Ammon's horn (tissue), 1 donor: ENCODE measurements around the gene SLC49A4.
A peak's percentile ranks its signal among the peaks of the same experiment; 100 is the strongest.

Experiments
- DNase-seq: peaks from one replicate; pipeline ENCODE4 v3.0.0-alpha.2; 2016; ENCODE audit warnings: low spot score

SLC49A4 gene

GRCh38 chr3:122859021-122859805, 64.3 kb downstream of the SLC49A4 start:
- no peak for DNase-seq

- no peak for DNase-seq
Measured at GRCh38 chr3:122862381-122862780, 67.5 kb downstream of the SLC49A4 start.

- DNase-seq = no peak
Measured at GRCh38 chr3:122864498-122864897, 69.6 kb downstream of the SLC49A4 start.

- no peak for DNase-seq
Measured at GRCh38 chr3:122868322-122868721, 73.5 kb downstream of the SLC49A4 start.

- no peak for DNase-seq
Measured at GRCh38 chr3:122873741-122874515, 79.1 kb downstream of the SLC49A4 start.

GRCh38 chr3:122875547-122876127, 80.8 kb downstream of the SLC49A4 start:
- no peak for DNase-seq

GRCh38 chr3:122880173-122880572, 85.3 kb downstream of the SLC49A4 start:
- no peak for DNase-seq

GRCh38 chr3:122880624-122881023, 85.8 kb downstream of the SLC49A4 start:
- DNase-seq = no peak

GRCh38 chr3:122882361-122882947, 87.6 kb downstream of the SLC49A4 start:
- DNase-seq = no peak

- DNase-seq = no peak
Measured at GRCh38 chr3:122886251-122886650, 91.4 kb downstream of the SLC49A4 start.

GRCh38 chr3:122886946-122887345, 92.1 kb downstream of the SLC49A4 start:
- peak; percentile 50 for DNase-seq

GRCh38 chr3:122890077-122890719, 95.3 kb downstream of the SLC49A4 start:
- DNase-seq = peak; percentile 84

- DNase-seq = no peak
Measured at GRCh38 chr3:122890720-122891220, 95.9 kb downstream of the SLC49A4 start.

- no peak for DNase-seq
Measured at GRCh38 chr3:122892118-122892960, 97.5 kb downstream of the SLC49A4 start.

GRCh38 chr3:122893282-122893681, 98.4 kb downstream of the SLC49A4 start:
- no peak for DNase-seq

GRCh38 chr3:122893754-122894668, 99.1 kb downstream of the SLC49A4 start:
- DNase-seq = no peak

- DNase-seq = no peak
Measured at GRCh38 chr3:122898298-122898697, 103.4 kb downstream of the SLC49A4 start.

- DNase-seq = no peak
Measured at GRCh38 chr3:122902326-122902725, 107.5 kb downstream of the SLC49A4 start.

GRCh38 chr3:122903171-122903570, 108.3 kb downstream of the SLC49A4 start:
- DNase-seq = no peak

- DNase-seq = no peak
Measured at GRCh38 chr3:122907471-122907870, 112.6 kb downstream of the SLC49A4 start.
